HepG2 (cell line): ENCODE data around the gene MAGEA8. TPM values are rescaled to one million over a fixed set of nuclear protein-coding genes. Genes with fewer than 3 reads are reported as not detected.

ENCODE experiments used
- HMGA1 ChIP-seq: sonication (generic); formaldehyde crosslinking; conservative IDR thresholded peaks from 2 replicates; pipeline ENCODE4 v1.4.0; 2020; ENCODE audit warnings: missing genetic modification reagents
- NFKB2 ChIP-seq: sonication (generic); formaldehyde crosslinking; IDR thresholded peaks from 2 replicates; pipeline ENCODE4 v1.4.0; 2020; ENCODE audit warnings: missing genetic modification reagents, borderline replicate concordance
- PCBP2 ChIP-seq: fragments of 200-400 bp; formaldehyde crosslinking; optimal IDR thresholded peaks from 2 replicates; pipeline ENCODE3; 2018; ENCODE audit warnings: low read length, low read depth; ENCODE audit not compliant: poor library complexity, severe bottlenecking
- ZBTB1 ChIP-seq: sonication (generic); formaldehyde crosslinking; IDR thresholded peaks from 2 replicates; pipeline ENCODE4 v1.4.0; 2020; ENCODE audit warnings: missing genetic modification reagents, borderline replicate concordance
- ZNF430 ChIP-seq: sonication (generic); formaldehyde crosslinking; IDR thresholded peaks from 2 replicates; pipeline ENCODE4 v1.9.0; 2021; ENCODE audit warnings: mild to moderate bottlenecking, missing genetic modification reagents
- ZZZ3 ChIP-seq: sonication (generic); formaldehyde crosslinking; IDR thresholded peaks from 2 replicates; pipeline ENCODE4 v1.4.0; 2020; ENCODE audit warnings: missing genetic modification reagents, mild to moderate bottlenecking, borderline replicate concordance
- polyA plus RNA-seq, 8 experiments: library from polyadenylated mRNA; depleted of rRNA in 3 of 8; stranded (reverse) in 7 of 8; unstranded in 1 of 8; fragments of >200 nt; fragmentation: Illumina TruSeq in 4 of 8; extraction: Trizol in 4 of 8; gene quantifications; 2 replicates each; pipeline versions ENCODE4 v1.2.1 to v1.2.3, GENCODE V29; 2011 to 2016; ENCODE audit warnings: low read depth in 4 of 8, missing spikeins in 1 of 8, mixed read lengths in 1 of 8; ENCODE audit not compliant: insufficient read depth in 1 of 8
- total RNA-seq, 5 experiments: library from RNA; depleted of rRNA; stranded (reverse); fragments of >200 nt; fragmentation: Illumina TruSeq; extraction: Trizol; gene quantifications; 2 replicates each; pipeline ENCODE4 v1.2.3, GENCODE V29; 2016; ENCODE audit warnings: low read depth in 1 of 5
- TF ChIP-seq, protein P1 (sequence below): sonication (generic); formaldehyde crosslinking; IDR thresholded peaks from 2 replicates; pipeline ENCODE4 v1.4.0; 2020; ENCODE audit warnings: missing genetic modification reagents
- TF ChIP-seq, protein P2 (sequence below): sonication (generic); formaldehyde crosslinking; IDR thresholded peaks from 2 replicates; pipeline ENCODE4 v1.5.0; 2020; ENCODE audit warnings: mild to moderate bottlenecking, missing genetic modification reagents
- TF ChIP-seq, protein P3 (sequence below): sonication (generic); formaldehyde crosslinking; IDR thresholded peaks from 2 replicates; pipeline ENCODE4 v1.5.1; 2020; ENCODE audit warnings: mild to moderate bottlenecking, missing genetic modification reagents, moderate library complexity
- TF ChIP-seq, protein P4 (sequence below): sonication (generic); formaldehyde crosslinking; conservative IDR thresholded peaks from 2 replicates; pipeline ENCODE4 v1.4.0; 2020; ENCODE audit warnings: missing genetic modification reagents

MAGEA8 gene
- total and polyA plus RNA-seq, 2 of the 13 experiments (the other 11 are each of a cell fraction or from before 2014, with no cell fraction given): not detected

DNA sequence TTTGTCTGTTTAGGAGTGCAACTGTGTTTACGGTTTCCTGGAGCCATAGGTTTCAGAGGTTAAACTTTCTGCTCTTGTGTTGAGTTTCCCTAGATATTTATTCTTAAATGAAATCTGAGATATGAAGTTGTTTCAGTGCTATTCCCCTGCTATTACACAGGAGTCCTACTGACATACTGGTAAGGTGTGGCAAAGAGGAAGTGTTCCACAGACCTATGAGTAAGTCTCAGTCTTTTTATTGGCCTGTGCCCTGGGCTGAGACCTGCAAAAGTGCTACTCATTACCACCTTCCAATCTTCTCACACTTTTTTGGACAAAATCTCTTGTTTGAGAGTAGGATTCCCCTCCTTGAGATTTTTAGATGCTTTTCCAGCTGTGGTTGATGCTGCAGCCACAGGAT lies 35.6 kb upstream of the MAGEA8 start (continued):
- TF ChIP-seq, protein P1, sequence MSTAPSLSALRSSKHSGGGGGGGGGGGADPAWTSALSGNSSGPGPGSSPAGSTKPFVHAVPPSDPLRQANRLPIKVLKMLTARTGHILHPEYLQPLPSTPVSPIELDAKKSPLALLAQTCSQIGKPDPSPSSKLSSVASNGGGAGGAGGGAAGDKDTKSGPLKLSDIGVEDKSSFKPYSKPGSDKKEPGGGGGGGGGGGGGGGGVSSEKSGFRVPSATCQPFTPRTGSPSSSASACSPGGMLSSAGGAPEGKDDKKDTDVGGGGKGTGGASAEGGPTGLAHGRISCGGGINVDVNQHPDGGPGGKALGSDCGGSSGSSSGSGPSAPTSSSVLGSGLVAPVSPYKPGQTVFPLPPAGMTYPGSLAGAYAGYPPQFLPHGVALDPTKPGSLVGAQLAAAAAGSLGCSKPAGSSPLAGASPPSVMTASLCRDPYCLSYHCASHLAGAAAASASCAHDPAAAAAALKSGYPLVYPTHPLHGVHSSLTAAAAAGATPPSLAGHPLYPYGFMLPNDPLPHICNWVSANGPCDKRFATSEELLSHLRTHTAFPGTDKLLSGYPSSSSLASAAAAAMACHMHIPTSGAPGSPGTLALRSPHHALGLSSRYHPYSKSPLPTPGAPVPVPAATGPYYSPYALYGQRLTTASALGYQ (CRISPR knock-in tag): no peak
- TF ChIP-seq HMGA1 (CRISPR knock-in tag): no peak
- TF ChIP-seq, protein P2, sequence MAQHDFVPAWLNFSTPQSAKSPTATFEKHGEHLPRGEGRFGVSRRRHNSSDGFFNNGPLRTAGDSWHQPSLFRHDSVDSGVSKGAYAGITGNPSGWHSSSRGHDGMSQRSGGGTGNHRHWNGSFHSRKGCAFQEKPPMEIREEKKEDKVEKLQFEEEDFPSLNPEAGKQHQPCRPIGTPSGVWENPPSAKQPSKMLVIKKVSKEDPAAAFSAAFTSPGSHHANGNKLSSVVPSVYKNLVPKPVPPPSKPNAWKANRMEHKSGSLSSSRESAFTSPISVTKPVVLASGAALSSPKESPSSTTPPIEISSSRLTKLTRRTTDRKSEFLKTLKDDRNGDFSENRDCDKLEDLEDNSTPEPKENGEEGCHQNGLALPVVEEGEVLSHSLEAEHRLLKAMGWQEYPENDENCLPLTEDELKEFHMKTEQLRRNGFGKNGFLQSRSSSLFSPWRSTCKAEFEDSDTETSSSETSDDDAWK (CRISPR knock-in tag): no peak
- no peak for TF ChIP-seq ZZZ3 (CRISPR knock-in tag)
- TF ChIP-seq ZBTB1 (CRISPR knock-in tag): no peak
- TF ChIP-seq ZNF430 (CRISPR knock-in tag): no peak
- TF ChIP-seq, protein P3, sequence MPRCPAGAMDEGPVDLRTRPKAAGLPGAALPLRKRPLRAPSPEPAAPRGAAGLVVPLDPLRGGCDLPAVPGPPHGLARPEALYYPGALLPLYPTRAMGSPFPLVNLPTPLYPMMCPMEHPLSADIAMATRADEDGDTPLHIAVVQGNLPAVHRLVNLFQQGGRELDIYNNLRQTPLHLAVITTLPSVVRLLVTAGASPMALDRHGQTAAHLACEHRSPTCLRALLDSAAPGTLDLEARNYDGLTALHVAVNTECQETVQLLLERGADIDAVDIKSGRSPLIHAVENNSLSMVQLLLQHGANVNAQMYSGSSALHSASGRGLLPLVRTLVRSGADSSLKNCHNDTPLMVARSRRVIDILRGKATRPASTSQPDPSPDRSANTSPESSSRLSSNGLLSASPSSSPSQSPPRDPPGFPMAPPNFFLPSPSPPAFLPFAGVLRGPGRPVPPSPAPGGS: no peak
- TF ChIP-seq, protein P4, sequence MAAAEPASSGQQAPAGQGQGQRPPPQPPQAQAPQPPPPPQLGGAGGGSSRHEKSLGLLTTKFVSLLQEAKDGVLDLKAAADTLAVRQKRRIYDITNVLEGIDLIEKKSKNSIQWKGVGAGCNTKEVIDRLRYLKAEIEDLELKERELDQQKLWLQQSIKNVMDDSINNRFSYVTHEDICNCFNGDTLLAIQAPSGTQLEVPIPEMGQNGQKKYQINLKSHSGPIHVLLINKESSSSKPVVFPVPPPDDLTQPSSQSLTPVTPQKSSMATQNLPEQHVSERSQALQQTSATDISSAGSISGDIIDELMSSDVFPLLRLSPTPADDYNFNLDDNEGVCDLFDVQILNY: no peak
- no peak for TF ChIP-seq PCBP2
- TF ChIP-seq NFKB2 (CRISPR knock-in tag): no peak
